Liver (tissue), 3 donors: ENCODE measurements around the gene ZFAND3.

ENCODE experiments used
- CTCF ChIP-seq: fragments of 150-350 bp; IDR thresholded peaks from 2 replicates; pipeline ENCODE4 v1.5.1; 2017; ENCODE audit warnings: improper control_type of control experiment, low read depth, low read length; ENCODE audit not compliant: missing input control
- EGR1 ChIP-seq, 2 donors: IDR thresholded peaks; 2 replicates each; pipeline ENCODE4 v1.6.1; 2016 to 2018; ENCODE audit warnings: antibody characterized with exemption in 2 of 2, low read depth in 2 of 2
- GABPA ChIP-seq, 2 donors: IDR thresholded peaks in 1 of 2; conservative IDR thresholded peaks in 1 of 2; 2 replicates each; pipeline ENCODE4 v1.6.1; 2016; ENCODE audit warnings: antibody characterized with exemption in 2 of 2, mild to moderate bottlenecking in 1 of 2, moderate library complexity in 1 of 2
- RAD21 ChIP-seq, 2 donors: IDR thresholded peaks; 2 replicates each; pipeline ENCODE4 v1.6.1; 2016; ENCODE audit warnings: antibody characterized with exemption in 2 of 2, mild to moderate bottlenecking in 2 of 2
- YY1 ChIP-seq: IDR thresholded peaks from 2 replicates; pipeline ENCODE4 v1.6.1; 2016; ENCODE audit warnings: antibody characterized with exemption, mild to moderate bottlenecking
- donor health status: healthy.
- donor health status: healthy.

- no peak for TF ChIP-seq GABPA (IDR thresholded peaks at IDR 0.05 in 1 of 2, conservative IDR thresholded peaks at IDR 0.05 in 1 of 2)
- TF ChIP-seq EGR1 (IDR thresholded peaks at IDR 0.05; ENCODE audit: low read depth in 2 of 2), result no peak
- no peak for TF ChIP-seq RAD21 (IDR thresholded peaks at IDR 0.05)
- TF ChIP-seq YY1, result no peak
- TF ChIP-seq CTCF, result no peak
Observed at GRCh38 chr6:37802810-37803209, 16.7 kb upstream of the ZFAND3 start.
